HG03025 (cell line): ENCODE results near the gene FLAD1.

Experiments used
- ATAC-seq: cut with Tn5 transposase; IDR thresholded peaks from one replicate; pipeline ENCODE4 v1.9.1; 2021; ENCODE audit warnings: mild to moderate bottlenecking, moderate library complexity; ENCODE audit not compliant: unreplicated experiment, low FRiP score

Gene FLAD1

GRCh38 chr1:155014709-155015508 lies 31.8 kb downstream of the FLAD1 start:
- ATAC-seq = no peak

- no peak for ATAC-seq
These were observed 32.5 kb downstream of the FLAD1 start for GRCh38 chr1:155015527-155016230.

GRCh38 chr1:155016231-155016831 lies 33.2 kb downstream of the FLAD1 start:
- ATAC-seq = no peak

GRCh38 chr1:155017041-155017945 lies 34.1 kb downstream of the FLAD1 start:
- ATAC-seq = peak; percentile 55

- no peak for ATAC-seq
These were observed 34.8 kb downstream of the FLAD1 start for GRCh38 chr1:155017946-155018316.

GRCh38 chr1:155018617-155019348 lies 35.6 kb downstream of the FLAD1 start:
- ATAC-seq = no peak

- no peak for ATAC-seq
These were observed 36.5 kb downstream of the FLAD1 start for GRCh38 chr1:155019377-155020245.

- no peak for ATAC-seq
These were observed 39.2 kb downstream of the FLAD1 start for GRCh38 chr1:155022136-155022926.

- no peak for ATAC-seq
These were observed 39.7 kb downstream of the FLAD1 start for GRCh38 chr1:155022927-155023236.

- ATAC-seq = no peak
These were observed 40.5 kb downstream of the FLAD1 start for GRCh38 chr1:155023627-155024026.

- no peak for ATAC-seq
These were observed 41.2 kb downstream of the FLAD1 start for GRCh38 chr1:155024315-155024714.

- no peak for ATAC-seq
These were observed 43.0 kb downstream of the FLAD1 start for GRCh38 chr1:155026154-155026553.

GRCh38 chr1:155026588-155026987 lies 43.4 kb downstream of the FLAD1 start:
- ATAC-seq = no peak

- ATAC-seq = no peak
These were observed 46.5 kb downstream of the FLAD1 start for GRCh38 chr1:155029513-155030242.

GRCh38 chr1:155030243-155030795 lies 47.2 kb downstream of the FLAD1 start:
- ATAC-seq = no peak

- no peak for ATAC-seq
These were observed 47.8 kb downstream of the FLAD1 start for GRCh38 chr1:155030899-155031298.

- no peak for ATAC-seq
These were observed 49.7 kb downstream of the FLAD1 start for GRCh38 chr1:155032886-155033285.
